ENCODE data around the gene CPNE6.
A peak's percentile ranks its signal among the peaks of the same experiment; 100 is the strongest.

The CPNE6 gene

DNA sequence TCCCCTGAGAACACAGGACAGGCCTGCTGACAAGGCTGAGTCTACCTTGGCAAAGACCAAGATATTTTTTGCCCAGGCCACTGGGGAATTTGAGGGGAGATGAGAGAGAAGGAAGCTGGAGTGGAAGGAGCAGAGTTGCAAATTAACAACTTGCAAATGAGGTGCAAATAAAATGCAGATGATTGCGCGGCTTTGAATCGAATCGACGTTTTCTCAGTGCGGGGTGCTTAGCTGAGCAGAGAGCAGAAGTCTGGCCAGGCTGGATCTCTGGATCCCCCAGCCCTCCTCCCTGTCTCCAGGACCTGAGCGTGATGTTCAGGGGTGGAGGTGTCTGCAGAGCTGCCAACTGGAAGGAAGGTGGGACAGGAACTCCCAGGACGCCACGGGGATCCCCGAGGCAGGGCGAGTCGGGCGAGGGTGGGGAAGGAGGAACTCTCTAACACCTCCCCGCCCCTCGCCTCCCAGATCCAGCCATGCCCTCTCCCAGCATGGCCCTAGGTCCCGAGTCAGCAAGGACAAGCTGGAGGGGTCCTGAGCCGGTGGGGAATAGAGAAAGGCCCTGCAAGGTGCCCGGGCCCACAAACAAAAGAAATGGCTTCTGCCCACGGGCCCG lies 20.1 kb upstream of the CPNE6 start:
- TF ChIP-seq POLR2A (IDR thresholded peaks at IDR 0.05; ENCODE audit: low read depth, low read length), result no peak
- FAIRE-seq (no peak), DNase-seq (ENCODE audit: insufficient read length, low spot score) (no peak)

- FAIRE-seq (no peak), DNase-seq (ENCODE audit: insufficient read length, low spot score) (peak; percentile 61)
- TF ChIP-seq POLR2A (IDR thresholded peaks at IDR 0.05; ENCODE audit: low read depth, low read length), result no peak
These were observed 19.3 kb upstream of the CPNE6 start, which contains the start of gene CARMIL3 for GRCh38 chr14:24051789-24052655. Gene CARMIL3, plus strand, starts transcription at chr14:24052009. Its CDS starts 145 bp downstream, at chr14:24052154.

GRCh38 chr14:24052656-24053547 lies 18.5 kb upstream of the CPNE6 start:
- FAIRE-seq, result no peak
- TF ChIP-seq POLR2A (IDR thresholded peaks at IDR 0.05; ENCODE audit: low read depth, low read length), result no peak
- no peak for DNase-seq (ENCODE audit: insufficient read length, low spot score)

DNA sequence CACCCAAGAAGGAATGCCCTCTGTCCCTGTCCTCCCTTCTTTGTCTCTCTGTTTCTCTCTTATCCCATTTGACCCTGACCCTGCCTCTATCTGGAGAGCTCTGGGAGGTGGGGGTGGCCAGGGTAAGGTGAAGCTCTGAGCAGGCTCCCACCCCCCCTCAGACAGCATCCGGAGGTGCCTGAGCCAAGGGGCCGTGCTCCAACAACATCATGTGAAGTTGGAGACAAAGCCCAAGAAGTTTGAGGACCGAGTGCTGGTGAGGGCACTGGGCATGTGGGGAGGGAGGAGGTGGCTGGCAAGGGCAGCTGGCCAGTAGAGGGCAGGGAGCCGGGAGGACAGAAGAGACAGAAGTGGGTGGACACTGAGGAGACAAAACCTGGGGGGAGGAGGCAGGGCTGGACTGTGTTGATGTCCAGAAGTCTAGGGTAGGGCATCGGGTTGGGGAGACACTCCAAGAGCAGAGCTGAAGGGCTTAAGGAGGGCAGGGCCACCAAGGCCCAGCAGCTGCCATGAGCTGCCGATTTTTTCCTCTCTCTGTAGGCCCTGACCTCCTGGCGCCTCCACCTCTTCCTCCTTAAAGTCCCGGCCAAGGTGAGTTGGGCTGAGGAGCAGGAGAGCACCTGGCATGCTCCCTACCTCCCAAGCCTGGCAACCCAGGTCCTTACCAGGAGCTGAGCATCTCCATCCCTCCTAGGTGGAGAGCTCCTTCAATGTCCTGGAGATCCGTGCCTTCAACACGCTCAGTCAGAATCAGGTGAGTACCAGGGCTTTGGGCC lies 17.6 kb upstream of the CPNE6 start:
- DNase-seq (ENCODE audit: insufficient read length, low spot score), result no peak
- FAIRE-seq, result no peak
- no peak for TF ChIP-seq POLR2A (IDR thresholded peaks at IDR 0.05; ENCODE audit: low read depth, low read length)

GRCh38 chr14:24054324-24054641 lies 17.1 kb upstream of the CPNE6 start:
- DNase-seq (ENCODE audit: insufficient read length, low spot score) (no peak), FAIRE-seq (no peak)
- no peak for TF ChIP-seq POLR2A (IDR thresholded peaks at IDR 0.05; ENCODE audit: low read depth, low read length)

DNA sequence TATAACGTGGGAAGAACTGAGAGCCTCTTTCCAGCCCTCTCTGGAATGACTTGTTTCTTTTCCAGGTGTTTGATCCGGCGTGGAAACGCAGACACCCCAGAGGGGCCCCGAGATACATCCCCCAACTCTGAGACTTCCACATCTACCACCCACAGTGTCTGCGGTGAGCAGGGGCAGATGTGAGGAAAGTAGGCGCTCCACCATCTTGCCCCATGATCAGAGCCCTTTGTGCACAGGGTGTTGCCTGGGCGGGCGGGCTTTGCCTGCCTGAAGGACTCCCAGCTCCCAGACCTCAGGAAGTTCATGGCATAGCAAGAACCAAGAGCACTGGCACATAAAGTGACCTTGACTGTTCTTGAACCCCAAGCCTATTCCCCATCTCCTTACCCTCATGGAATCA lies 16.7 kb upstream of the CPNE6 start:
- DNase-seq (ENCODE audit: insufficient read length, low spot score) (no peak), FAIRE-seq (no peak)
- TF ChIP-seq POLR2A (IDR thresholded peaks at IDR 0.05; ENCODE audit: low read depth, low read length), result no peak

- DNase-seq (ENCODE audit: insufficient read length, low spot score) (no peak), FAIRE-seq (no peak)
- TF ChIP-seq POLR2A (IDR thresholded peaks at IDR 0.05; ENCODE audit: low read depth, low read length), result no peak
These were observed 15.2 kb upstream of the CPNE6 start for GRCh38 chr14:24055971-24056799.

DNA sequence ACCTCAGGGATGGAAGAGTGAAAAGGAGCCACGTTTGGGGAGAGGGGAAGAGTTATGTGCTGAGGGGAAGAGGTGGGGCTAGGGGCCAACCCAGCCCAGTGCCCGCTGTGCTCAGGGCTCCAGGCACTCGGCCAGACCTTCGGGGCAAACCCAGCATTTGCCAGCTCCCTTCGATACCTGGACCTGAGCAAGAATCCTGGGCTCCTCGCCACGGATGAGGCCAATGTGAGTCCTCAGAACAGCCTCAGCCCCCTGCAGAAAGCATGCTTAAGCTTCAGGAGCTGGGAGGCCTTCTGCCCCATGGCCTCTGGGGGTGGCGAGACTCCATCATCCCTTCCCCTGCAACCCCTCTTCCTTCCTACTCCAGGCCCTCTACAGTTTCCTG lies 14.6 kb upstream of the CPNE6 start:
- FAIRE-seq (no peak), DNase-seq (ENCODE audit: insufficient read length, low spot score) (no peak)
- TF ChIP-seq POLR2A (IDR thresholded peaks at IDR 0.05; ENCODE audit: low read depth, low read length), result no peak

DNA sequence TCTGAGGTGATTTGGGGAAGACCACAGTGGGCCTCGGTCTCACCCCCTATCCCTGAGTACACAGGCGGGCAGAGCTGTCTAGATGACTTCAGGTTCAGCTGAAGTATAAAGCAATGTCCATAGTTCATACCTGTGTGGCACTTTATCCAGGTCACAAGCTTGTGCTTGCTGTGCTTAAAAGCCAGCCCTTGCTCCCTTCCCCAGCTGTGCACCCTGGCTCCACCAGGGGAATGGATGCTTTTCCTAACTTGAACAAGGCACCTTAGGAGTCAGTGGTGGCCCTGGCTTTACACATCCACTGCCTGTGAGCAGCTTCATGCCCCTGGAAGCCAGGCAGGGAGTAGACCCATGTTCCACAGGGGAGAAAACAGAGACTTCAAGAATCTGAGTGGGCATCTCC lies 14.1 kb upstream of the CPNE6 start:
- DNase-seq (ENCODE audit: insufficient read length, low spot score) (no peak), FAIRE-seq (no peak)
- no peak for TF ChIP-seq POLR2A (IDR thresholded peaks at IDR 0.05; ENCODE audit: low read depth, low read length)

GRCh38 chr14:24057867-24058259 lies 13.5 kb upstream of the CPNE6 start:
- no peak for FAIRE-seq
- no peak for TF ChIP-seq POLR2A (IDR thresholded peaks at IDR 0.05; ENCODE audit: low read depth, low read length)
- no peak for DNase-seq (ENCODE audit: insufficient read length, low spot score)

- DNase-seq (ENCODE audit: insufficient read length, low spot score), result peak; percentile 66
- FAIRE-seq, result no peak
These were observed 13.0 kb upstream of the CPNE6 start for GRCh38 chr14:24058260-24058950.

GRCh38 chr14:24058951-24059475 lies 12.3 kb upstream of the CPNE6 start:
- TF ChIP-seq POLR2A (IDR thresholded peaks at IDR 0.05; ENCODE audit: low read depth, low read length), result no peak
- DNase-seq (ENCODE audit: insufficient read length, low spot score), result no peak
- FAIRE-seq, result no peak

More at GRCh38 chr14:24058260-24058950, 13.0 kb upstream of the CPNE6 start:
- TF ChIP-seq POLR2A (IDR thresholded peaks at IDR 0.05; ENCODE audit: low read depth, low read length), result no peak
